C1 segment of cervical spinal cord (tissue), 14 donors: ENCODE measurements around the gene KLK2.

Source experiments
- DNase-seq, 14 donors: peaks; one replicate each; lab custom pipeline; 2025; lab: John Stamatoyannopoulos, UW

Gene KLK2

DNA sequence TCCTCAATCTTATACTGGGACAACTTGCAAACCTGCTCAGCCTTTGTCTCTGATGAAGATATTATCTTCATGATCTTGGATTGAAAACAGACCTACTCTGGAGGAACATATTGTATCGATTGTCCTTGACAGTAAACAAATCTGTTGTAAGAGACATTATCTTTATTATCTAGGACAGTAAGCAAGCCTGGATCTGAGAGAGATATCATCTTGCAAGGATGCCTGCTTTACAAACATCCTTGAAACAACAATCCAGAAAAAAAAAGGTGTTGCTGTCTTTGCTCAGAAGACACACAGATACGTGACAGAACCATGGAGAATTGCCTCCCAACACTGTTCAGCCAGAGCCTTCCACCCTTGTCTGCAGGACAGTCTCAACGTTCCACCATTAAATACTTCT, 22.5 kb upstream of the KLK2 start:
- no peak for DNase-seq

DNA sequence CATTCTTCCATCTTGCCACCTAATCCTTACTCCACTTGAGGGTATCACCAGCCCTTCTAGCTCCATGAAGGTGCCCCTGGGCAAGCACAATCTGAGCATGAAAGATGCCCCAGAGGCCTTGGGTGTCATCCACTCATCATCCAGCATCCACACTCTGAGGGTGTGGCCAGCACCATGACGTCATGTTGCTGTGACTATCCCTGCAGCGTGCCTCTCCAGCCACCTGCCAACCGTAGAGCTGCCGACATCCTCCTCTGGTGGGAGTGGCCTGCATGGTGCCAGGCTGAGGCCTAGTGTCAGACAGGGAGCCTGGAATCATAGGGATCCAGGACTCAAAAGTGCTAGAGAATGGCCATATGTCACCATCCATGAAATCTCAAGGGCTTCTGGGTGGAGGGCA, 21.6 kb upstream of the KLK2 start:
- DNase-seq, result no peak

DNA sequence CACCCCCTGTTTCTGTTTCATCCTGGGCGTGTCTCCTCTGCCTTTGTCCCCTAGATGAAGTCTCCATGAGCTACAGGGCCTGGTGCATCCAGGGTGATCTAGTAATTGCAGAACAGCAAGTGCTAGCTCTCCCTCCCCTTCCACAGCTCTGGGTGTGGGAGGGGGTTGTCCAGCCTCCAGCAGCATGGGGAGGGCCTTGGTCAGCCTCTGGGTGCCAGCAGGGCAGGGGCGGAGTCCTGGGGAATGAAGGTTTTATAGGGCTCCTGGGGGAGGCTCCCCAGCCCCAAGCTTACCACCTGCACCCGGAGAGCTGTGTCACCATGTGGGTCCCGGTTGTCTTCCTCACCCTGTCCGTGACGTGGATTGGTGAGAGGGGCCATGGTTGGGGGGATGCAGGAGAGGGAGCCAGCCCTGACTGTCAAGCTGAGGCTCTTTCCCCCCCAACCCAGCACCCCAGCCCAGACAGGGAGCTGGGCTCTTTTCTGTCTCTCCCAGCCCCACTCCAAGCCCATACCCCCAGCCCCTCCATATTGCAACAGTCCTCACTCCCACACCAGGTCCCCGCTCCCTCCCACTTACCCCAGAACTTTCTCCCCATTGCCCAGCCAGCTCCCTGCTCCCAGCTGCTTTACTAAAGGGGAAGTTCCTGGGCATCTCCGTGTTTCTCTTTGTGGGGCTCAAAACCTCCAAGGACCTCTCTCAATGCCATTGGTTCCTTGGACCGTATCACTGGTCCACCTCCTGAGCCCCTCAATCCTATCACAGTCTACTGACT, 18.4 kb upstream of the KLK2 start, which contains the start of gene KLK3:
Gene KLK3, plus strand, starts transcription at position 280 of the 775 bp plus-strand sequence. Its CDS starts 41 bp downstream, at position 321.
- no peak for DNase-seq

DNA sequence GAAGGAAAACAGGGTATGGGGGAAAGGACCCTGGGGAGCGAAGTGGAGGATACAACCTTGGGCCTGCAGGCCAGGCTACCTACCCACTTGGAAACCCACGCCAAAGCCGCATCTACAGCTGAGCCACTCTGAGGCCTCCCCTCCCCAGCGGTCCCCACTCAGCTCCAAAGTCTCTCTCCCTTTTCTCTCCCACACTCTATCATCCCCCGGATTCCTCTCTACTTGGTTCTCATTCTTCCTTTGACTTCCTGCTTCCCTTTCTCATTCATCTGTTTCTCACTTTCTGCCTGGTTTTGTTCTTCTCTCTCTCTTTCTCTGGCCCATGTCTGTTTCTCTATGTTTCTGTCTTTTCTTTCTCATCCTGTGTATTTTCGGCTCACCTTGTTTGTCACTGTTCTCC, 15.9 kb upstream of the KLK2 start:
- no peak for DNase-seq

DNA sequence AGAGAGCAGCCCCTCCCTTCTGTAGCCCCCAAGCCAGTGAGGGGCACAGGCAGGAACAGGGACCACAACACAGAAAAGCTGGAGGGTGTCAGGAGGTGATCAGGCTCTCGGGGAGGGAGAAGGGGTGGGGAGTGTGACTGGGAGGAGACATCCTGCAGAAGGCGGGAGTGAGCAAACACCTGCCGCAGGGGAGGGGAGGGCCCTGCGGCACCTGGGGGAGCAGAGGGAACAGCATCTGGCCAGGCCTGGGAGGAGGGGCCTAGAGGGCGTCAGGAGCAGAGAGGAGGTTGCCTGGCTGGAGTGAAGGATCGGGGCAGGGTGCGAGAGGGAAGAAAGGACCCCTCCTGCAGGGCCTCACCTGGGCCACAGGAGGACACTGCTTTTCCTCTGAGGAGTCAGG, 14.4 kb upstream of the KLK2 start:
- no peak for DNase-seq

DNA sequence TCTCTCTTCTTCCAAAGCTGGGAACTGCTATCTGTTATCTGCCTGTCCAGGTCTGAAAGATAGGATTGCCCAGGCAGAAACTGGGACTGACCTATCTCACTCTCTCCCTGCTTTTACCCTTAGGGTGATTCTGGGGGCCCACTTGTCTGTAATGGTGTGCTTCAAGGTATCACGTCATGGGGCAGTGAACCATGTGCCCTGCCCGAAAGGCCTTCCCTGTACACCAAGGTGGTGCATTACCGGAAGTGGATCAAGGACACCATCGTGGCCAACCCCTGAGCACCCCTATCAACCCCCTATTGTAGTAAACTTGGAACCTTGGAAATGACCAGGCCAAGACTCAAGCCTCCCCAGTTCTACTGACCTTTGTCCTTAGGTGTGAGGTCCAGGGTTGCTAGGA, 13.4 kb upstream of the KLK2 start:
- no peak for DNase-seq

DNA sequence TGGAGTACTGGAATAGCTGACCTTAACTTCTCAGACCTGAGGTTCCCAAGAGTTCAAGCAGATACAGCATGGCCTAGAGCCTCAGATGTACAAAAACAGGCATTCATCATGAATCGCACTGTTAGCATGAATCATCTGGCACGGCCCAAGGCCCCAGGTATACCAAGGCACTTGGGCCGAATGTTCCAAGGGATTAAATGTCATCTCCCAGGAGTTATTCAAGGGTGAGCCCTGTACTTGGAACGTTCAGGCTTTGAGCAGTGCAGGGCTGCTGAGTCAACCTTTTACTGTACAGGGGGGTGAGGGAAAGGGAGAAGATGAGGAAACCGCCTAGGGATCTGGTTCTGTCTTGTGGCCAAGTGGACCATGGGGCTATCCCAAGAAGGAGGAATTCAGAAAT, 12.2 kb upstream of the KLK2 start:
- no peak for DNase-seq

DNA sequence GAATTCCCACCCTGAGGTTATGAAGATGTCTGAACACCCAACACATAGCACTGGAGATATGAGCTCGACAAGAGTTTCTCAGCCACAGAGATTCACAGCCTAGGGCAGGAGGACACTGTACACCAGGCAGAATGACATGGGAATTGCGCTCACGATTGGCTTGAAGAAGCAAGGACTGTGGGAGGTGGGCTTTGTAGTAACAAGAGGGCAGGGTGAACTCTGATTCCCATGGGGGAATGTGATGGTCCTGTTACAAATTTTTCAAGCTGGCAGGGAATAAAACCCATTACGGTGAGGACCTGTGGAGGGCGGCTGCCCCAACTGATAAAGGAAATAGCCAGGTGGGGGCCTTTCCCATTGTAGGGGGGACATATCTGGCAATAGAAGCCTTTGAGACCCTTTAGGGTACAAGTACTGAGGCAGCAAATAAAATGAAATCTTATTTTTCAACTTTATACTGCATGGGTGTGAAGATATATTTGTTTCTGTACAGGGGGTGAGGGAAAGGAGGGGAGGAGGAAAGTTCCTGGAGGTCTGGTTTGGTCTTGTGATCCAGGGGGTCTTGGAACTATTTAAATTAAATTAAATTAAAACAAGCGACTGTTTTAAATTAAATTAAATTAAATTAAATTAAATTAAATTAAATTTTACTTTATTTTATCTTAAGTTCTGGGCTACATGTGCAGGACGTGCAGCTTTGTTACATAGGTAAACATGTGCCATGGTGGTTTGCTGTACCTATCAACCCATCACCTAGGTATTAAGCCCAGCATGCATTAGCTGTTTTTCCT, 11.5 kb upstream of the KLK2 start:
- no peak for DNase-seq

DNA sequence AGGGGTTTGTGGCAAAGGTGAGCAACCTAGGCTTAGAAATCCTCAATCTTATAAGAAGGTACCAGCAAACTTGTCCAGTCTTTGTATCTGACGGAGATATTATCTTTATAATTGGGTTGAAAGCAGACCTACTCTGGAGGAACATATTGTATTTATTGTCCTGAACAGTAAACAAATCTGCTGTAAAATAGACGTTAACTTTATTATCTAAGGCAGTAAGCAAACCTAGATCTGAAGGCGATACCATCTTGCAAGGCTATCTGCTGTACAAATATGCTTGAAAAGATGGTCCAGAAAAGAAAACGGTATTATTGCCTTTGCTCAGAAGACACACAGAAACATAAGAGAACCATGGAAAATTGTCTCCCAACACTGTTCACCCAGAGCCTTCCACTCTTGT, 3.8 kb upstream of the KLK2 start:
- no peak for DNase-seq

DNA sequence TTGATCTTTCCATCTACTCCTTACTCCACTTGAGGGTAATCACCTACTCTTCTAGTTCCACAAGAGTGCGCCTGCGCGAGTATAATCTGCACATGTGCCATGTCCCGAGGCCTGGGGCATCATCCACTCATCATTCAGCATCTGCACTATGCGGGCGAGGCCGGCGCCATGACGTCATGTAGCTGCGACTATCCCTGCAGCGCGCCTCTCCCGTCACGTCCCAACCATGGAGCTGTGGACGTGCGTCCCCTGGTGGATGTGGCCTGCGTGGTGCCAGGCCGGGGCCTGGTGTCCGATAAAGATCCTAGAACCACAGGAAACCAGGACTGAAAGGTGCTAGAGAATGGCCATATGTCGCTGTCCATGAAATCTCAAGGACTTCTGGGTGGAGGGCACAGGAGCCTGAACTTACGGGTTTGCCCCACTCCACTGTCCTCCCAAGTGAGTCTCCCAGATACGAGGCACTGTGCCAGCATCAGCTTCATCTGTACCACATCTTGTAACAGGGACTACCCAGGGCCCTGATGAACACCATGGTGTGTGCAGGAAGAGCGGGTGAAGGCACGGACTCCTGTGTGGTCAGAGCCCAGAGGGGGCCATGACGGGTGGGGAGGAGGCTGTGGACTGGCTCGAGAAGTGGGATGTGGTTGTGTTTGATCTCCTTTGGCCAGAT, 2.7 kb upstream of the KLK2 start:
- no peak for DNase-seq

DNA sequence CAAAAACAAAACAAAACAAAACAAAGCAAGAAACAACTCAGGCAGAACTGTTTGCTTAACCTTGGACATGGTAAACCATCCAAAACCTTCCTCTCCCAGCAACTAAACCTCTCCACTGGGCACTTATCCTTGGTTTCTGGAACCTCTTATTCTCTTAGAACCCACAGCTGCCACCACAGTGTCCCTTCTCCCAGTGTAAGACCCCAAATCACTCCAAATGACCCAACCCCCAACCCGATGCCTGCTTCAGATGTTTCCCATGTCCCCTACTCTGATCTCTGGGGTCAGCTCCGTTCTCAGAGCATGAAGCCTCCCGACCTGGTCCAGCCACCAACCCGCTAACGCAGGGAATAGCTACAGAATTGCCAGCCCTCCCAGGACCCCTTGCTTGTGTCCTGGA, 972 bp downstream of the KLK2 start:
- no peak for DNase-seq

DNA sequence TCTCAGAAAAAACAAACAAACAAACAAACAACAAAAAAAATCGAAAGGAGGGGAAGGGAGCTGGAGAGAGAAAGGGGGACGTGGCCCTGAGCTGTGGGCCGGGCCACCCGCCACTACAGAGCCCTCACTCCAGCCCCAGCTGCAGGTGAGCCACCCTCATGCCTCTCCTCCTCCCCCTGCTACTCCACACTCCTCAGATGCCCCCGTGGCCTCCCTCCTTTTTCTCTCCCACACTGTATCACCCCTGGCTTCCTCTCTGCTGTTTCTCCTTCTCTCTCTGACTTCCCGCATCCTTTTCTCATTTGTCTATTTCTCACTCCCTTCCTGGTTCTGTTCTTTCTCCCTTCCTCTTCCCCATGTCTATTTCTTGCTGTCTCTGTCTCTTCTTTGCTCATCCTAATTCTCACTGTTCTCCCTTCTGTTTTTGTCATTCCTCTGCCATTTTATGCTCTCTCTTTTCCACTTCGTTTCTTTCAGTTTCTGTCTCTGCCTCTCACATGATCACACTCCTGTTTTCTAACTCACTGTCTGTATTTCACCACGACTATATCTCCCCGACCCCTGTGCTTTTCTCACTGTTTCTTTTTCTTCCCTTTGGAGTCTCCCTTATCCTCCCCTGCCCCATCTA, 2.7 kb downstream of the KLK2 start:
- no peak for DNase-seq

DNA sequence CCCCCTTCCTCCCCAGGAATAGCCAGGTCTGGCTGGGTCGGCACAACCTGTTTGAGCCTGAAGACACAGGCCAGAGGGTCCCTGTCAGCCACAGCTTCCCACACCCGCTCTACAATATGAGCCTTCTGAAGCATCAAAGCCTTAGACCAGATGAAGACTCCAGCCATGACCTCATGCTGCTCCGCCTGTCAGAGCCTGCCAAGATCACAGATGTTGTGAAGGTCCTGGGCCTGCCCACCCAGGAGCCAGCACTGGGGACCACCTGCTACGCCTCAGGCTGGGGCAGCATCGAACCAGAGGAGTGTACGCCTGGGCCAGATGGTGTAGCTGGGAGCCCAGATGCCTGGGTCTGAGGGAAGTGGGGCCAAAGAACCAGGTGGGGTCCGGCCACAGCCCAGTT, 3.2 kb downstream of the KLK2 start:
- DNase-seq, result no peak

DNA sequence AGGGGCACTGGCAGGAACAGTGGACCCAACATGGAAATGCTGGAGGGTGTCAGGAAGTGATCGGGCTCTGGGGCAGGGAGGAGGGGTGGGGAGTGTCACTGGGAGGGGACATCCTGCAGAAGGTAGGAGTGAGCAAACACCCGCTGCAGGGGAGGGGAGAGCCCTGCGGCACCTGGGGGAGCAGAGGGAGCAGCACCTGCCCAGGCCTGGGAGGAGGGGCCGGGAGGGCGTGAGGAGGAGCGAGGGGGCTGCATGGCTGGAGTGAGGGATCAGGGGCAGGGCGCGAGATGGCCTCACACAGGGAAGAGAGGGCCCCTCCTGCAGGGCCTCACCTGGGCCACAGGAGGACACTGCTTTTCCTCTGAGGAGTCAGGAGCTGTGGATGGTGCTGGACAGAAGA, 4.1 kb downstream of the KLK2 start:
- DNase-seq, result no peak

DNA sequence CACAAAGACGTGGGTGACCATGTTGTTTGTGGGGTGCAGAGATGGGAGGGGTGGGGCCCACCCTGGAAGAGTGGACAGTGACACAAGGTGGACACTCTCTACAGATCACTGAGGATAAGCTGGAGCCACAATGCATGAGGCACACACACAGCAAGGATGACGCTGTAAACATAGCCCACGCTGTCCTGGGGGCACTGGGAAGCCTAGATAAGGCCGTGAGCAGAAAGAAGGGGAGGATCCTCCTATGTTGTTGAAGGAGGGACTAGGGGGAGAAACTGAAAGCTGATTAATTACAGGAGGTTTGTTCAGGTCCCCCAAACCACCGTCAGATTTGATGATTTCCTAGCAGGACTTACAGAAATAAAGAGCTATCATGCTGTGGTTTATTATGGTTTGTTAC, 5.6 kb downstream of the KLK2 start:
- no peak for DNase-seq

DNA sequence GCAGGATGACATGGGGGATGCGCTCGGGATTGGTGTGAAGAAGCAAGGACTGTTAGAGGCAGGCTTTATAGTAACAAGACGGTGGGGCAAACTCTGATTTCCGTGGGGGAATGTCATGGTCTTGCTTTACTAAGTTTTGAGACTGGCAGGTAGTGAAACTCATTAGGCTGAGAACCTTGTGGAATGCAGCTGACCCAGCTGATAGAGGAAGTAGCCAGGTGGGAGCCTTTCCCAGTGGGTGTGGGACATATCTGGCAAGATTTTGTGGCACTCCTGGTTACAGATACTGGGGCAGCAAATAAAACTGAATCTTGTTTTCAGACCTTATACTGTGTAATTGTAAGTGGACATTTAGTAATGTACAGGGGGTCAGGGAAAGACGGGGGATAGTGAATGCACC, 7.0 kb downstream of the KLK2 start:
- DNase-seq, result no peak

DNA sequence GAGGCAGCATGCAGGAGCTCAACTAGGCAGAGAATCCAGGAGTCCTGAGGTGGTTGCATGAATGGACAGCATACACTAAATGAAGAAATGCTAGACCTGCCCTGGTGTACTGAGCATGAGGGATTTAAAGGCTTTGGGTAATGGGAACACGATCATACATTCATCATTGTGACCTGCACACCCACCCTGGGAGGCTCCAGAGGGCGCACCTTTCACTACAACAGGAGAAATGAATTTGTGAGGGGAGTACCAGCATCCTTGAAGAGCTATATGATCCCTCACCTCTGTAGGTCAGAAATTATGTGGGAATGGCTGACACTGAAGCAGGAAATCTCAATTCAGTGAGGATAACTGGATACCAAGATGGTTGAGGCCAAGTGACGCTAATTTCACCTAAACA, 8.9 kb downstream of the KLK2 start:
- DNase-seq, result no peak

DNA sequence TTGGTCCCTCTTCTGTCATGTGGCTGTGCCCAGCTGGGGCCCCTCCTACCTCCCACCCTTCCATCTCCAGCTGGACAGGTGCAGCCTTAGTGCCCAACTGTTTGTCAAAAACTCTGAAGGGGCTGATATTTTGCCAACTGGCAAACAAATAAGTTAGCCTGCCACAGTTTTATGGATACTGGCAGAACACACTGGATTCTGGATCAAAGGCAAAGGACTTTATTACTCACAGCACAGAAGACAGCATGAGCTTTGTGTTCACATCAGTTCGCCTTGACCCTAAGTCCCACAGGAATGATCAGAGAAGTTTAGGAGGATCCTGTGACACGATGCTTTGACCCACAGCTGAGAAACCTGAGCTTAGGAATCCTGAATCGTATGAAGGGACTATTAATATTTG, 16.4 kb downstream of the KLK2 start:
- DNase-seq, result no peak

DNA sequence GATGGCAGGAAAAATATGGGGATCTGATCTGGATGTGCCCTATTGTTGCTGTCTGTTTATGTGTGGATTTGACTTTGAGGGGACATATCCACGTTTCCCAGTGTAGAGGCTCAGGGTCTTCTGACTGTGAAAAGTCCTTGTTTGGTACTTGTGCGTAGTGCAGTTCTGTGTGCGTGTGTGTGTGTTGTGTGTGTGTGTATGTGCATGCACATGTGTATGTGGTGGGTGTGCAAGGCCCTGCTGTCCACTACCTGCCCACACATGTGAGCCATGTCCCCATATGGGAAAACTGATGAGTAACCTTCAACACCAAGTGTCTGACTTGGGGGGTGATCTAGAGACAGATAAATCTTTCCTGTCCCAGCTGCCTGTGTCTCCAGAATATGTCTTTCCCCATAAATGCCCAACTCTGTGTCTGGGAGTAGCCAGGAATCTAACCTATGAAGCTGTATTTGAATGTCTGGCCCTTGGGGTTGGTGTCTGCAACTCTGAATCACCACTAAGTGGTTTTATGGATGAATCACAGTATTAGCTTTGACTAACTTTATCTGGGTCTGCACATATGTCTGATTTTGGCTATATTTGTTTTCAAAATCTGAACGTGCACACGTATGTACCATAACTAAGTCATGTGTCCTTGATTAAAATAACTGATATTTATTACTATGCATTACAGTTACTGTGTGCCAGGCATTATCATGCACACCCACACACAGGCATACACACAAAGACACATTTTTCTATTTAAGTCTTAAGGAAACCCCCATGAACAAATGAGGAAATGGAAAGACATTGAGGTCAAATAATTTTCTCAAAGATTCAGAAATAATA, 17.4 kb downstream of the KLK2 start:
- no peak for DNase-seq

DNA sequence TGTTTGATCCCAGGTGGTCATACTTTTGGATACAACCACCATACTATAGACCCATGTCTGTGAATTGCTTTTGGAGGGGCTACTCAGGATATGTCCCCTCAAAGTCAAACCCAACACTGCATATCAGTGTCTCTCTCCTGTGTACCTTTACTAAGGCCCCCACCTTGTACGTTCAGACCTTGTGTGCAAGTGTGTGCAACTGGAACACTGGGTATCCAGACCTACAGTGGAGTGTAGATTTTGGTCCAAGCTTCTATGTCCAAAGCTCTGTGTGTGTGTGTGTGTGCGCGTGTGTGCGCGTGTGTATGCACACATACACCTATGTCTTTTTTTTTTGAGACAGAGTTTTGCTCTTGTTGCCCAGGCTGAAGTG, 18.0 kb downstream of the KLK2 start:
- DNase-seq, result no peak

DNA sequence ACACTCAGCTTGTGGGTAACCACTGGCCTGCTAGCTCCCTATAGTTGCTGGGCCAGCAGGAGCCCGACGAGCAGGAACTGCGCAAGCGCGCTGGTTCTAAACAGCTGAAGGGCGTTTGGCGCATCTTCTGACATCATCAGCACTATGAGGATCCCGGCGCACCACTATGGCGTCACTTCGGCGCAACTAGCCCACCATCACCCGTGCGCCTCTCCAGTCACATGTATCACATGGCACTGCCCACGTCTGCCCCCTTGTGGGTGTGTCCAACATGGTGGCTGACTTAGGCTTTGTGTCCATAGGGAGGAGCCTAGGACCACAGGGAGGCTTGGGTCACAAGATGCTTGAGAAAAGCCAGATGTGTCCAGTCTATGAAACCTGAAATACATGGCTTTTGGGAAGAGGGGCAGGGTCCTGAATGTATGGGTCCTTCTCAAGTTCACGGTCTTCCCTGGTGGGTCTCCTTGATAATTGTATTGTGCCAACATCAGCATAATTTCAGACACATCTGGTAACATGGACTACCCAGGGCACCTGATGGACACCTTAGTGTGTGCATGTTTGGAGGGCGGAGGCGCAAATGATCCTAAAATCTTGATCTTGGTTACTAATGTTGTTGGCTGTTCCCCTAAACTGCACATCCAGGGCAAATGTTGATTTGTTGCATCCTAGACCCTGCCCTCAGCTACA, 20.0 kb downstream of the KLK2 start:
- DNase-seq, result no peak
